ENCODE results near the gene FAM186B. TPM values are rescaled to one million over a fixed set of nuclear protein-coding genes. Genes with fewer than 3 reads are reported as not detected.
A peak's percentile ranks its signal among the peaks of the same experiment; 100 is the strongest.

The FAM186B gene
- total RNA-seq, 4 donors from 2014 or later: 0.42 to 0.98 (median 0.44) TPM; not detected in 1

DNA sequence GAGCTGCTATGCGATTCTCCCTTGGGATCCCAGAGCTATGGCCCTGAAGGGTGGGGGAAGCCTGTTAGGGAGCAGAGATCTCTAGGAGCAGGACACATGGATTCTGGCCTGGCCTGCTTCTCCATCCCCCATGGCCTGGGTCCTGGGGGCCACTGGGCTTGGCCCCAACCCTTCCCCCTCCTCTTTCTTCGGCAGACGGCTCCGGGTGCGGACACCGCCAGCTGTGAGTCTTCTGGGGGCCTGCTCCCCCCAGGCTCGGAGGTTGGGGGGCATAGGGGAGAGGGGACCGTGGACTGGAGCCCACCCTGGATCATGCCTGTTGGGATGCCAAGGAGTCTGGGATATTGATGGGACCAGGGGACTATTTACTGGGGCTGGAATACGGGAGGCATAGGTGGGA, 27.0 kb upstream of the FAM186B start:
- H3K9me3 ChIP-seq: no peaks in the 10 kb centered on the region
- no peak for DNase-seq (ENCODE audit: low spot score in 2 of 2)
- peaks cover 0 to 14% (median 10%) of the 10 kb centered on the region in 4 donors for H3K4me1 ChIP-seq
- TF ChIP-seq EP300 (IDR thresholded peaks at IDR 0.05): no peak
- TF ChIP-seq POLR2A (IDR thresholded peaks at IDR 0.05): no peak
- TF ChIP-seq, protein P1, sequence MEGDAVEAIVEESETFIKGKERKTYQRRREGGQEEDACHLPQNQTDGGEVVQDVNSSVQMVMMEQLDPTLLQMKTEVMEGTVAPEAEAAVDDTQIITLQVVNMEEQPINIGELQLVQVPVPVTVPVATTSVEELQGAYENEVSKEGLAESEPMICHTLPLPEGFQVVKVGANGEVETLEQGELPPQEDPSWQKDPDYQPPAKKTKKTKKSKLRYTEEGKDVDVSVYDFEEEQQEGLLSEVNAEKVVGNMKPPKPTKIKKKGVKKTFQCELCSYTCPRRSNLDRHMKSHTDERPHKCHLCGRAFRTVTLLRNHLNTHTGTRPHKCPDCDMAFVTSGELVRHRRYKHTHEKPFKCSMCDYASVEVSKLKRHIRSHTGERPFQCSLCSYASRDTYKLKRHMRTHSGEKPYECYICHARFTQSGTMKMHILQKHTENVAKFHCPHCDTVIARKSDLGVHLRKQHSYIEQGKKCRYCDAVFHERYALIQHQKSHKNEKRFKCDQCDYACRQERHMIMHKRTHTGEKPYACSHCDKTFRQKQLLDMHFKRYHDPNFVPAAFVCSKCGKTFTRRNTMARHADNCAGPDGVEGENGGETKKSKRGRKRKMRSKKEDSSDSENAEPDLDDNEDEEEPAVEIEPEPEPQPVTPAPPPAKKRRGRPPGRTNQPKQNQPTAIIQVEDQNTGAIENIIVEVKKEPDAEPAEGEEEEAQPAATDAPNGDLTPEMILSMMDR (IDR thresholded peaks at IDR 0.05): no peak
- no peak overlapping the region for H3K27ac ChIP-seq
- H3K4me3 ChIP-seq: no peak overlapping the region
- peaks cover 0 to 44% (median 0%) of the 10 kb centered on the region in 3 donors for H3K36me3 ChIP-seq
- 88 to 93% methylated on average over 8 to 9 of the region's 9 CpGs for WGBS, 2 donors
- H3K27me3 ChIP-seq: no peaks in the 10 kb centered on the region

DNA sequence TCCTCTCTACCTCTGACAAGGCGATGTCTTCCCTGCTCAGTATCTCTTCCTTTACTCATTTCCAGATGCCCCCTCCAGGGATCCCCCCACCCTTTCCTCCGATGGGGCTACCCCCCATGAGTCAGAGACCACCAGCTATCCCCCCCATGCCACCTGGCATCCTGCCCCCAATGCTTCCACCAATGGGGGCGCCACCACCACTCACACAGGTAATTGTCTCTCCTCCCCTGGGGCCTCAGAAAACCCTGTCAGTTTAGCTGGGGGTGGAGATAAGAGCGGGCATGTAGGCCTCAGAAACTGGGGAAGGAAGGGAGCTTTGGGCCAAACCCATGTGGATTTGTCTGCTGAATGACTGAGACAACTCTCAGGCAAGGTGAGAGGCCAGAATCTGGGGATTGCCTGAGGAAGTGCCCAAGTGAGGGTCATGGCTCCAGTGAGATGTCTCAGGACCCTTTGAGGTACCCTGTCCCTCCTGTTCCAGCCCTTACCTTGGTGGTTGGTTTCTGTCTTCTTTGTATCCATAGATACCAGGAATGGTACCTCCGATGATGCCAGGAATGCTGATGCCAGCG, 26.0 kb upstream of the FAM186B start:
- Histone ChIP-seq H3K36me3 (peaks cover 0 to 44% (median 0%) of the 10 kb centered on the region in 3 donors), H3K4me3 (no peak overlapping the region), H3K9me3 (no peaks in the 10 kb centered on the region), H3K27me3 (no peaks in the 10 kb centered on the region), H3K4me1 (peaks cover 0 to 4% (median under 1%) of the 10 kb centered on the region in 4 donors), H3K27ac (no peak overlapping the region)
- DNase-seq (ENCODE audit: low spot score in 2 of 2): no peak
- TF ChIP-seq, protein P1 (IDR thresholded peaks at IDR 0.05): no peak
- no peak for TF ChIP-seq EP300 (IDR thresholded peaks at IDR 0.05)
- TF ChIP-seq POLR2A (IDR thresholded peaks at IDR 0.05): no peak
- WGBS, 2 donors: 90 to 98% methylated on average over 5 to 6 of the region's 6 CpGs

DNA sequence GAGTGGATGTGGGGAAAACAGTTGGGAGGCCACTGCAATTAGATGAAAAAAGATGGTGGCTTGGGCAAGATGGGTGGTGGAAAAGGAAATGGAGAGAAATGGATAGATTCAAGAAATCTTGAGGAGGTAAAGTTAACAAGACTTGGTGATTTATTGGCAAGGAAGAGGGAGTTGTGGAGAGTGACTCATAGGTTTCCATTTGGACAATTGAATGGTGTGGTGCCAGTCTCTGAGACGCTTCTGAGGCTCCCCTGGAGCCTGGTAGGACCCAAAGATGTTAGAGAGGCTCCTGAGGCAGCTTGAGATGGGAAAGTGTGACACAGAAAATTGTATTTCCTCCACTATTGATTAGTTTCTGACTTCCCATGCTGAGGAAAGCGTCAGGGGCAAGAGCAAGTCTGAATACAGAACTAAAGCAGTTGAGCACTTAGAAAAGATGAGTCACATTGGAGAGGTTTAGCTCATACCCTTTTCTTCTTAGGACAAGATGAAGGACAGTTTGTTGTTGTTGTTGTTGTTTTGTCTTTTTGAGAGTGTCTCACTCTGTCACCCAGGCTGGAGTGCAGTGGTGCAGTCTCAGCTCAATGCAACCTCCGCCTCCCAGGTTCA, 22.4 kb upstream of the FAM186B start:
- WGBS, 2 donors: 80 to 87% methylated on average over 3 of the region's 3 CpGs
- Histone ChIP-seq H3K36me3 (peaks cover 0 to 16% (median 0%) of the 10 kb centered on the region in 3 donors), H3K4me3 (no peak overlapping the region), H3K4me1 (peaks cover 0 to 10% (median under 1%) of the 10 kb centered on the region in 4 donors), H3K27ac (no peak overlapping the region), H3K9me3 (no peaks in the 10 kb centered on the region), H3K27me3 (no peaks in the 10 kb centered on the region)
- TF ChIP-seq EP300 (IDR thresholded peaks at IDR 0.05) (no peak), POLR2A (IDR thresholded peaks at IDR 0.05) (no peak)
- TF ChIP-seq, protein P1 (IDR thresholded peaks at IDR 0.05): no peak
- DNase-seq (ENCODE audit: low spot score in 2 of 2): no peak

DNA sequence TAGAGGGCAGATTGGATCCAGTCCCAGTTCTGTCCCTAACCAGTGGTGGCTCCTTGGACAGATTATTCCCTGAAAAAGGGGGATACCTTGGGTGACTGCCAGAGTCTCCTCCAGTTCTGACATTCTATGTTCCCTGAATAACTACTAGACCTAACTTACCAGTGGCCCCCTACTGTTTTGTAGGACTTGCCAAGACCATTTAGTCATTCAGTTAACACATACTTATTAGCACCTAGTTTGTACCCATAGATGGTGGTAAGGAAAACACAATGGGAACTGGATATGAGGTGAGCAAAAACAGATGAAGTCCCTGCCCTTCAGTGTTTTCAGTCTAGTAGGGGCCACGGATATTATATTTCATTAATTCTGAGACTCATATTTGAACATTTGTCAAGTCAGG, 21.4 kb upstream of the FAM186B start:
- Histone ChIP-seq H3K9me3 (no peaks in the 10 kb centered on the region), H3K4me3 (no peak overlapping the region), H3K4me1 (peaks cover 0 to 19% (median 10%) of the 10 kb centered on the region in 4 donors), H3K27me3 (no peaks in the 10 kb centered on the region), H3K36me3 (peaks cover 0 to 6% (median 0%) of the 10 kb centered on the region in 3 donors), H3K27ac (no peak overlapping the region)
- DNase-seq (ENCODE audit: low spot score in 2 of 2): no peak
- TF ChIP-seq POLR2A (IDR thresholded peaks at IDR 0.05): no peak
- WGBS, 2 donors: 79 to 88% methylated on average over 1 of the region's 1 CpG

DNA sequence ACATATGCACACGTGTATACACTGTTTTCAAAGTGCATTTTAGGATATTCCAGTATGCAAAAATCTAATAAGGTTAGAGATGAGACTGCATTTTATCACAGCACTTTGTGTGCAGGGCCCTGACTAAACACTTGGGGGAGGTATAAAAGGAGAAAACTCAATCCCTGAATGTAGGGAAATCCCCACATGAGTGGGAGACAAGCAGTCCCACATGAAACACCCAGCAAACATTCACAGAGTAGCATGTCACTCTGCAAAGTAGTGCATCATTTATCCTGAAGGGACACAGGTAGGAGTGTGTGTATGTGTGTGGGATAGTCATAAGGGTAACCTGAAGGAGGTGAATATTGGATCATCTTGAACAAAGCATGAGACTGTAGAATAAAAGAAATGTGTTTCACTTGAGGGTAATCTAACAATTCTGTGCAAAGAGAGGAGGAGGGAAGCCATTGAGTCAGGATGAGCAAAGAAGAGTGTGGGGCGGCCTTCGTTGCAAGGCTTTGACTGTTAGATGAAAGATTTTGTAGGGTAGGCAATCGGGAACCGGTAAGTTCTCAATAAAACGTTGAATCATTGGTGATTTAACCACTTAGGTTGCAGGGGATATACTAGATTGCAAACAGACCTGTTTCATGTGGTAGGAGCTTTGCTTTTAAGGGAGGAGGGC, 20.9 kb upstream of the FAM186B start:
- no peaks in the 10 kb centered on the region for H3K9me3 ChIP-seq
- H3K4me1 ChIP-seq: peaks cover 0 to 25% (median 13%) of the 10 kb centered on the region in 4 donors
- peak overlapping the region in 1 of 4 donors; percentile 0 for H3K27ac ChIP-seq
- no peaks in the 10 kb centered on the region for H3K27me3 ChIP-seq
- 71 to 73% methylated on average over 6 of the region's 6 CpGs for WGBS, 2 donors
- no peak for TF ChIP-seq POLR2A (IDR thresholded peaks at IDR 0.05)
- TF ChIP-seq, protein P1 (IDR thresholded peaks at IDR 0.05): no peak
- TF ChIP-seq EP300 (IDR thresholded peaks at IDR 0.05): no peak
- no peak overlapping the region for H3K4me3 ChIP-seq
- no peak for DNase-seq (ENCODE audit: low spot score in 2 of 2)
- peaks cover 0 to under 1% (median 0%) of the 10 kb centered on the region in 3 donors for H3K36me3 ChIP-seq
